Sigmoid colon (tissue), 7 donors: Measurements from ENCODE around the gene MYH10. TPM values are rescaled to one million over a fixed set of nuclear protein-coding genes. Genes with fewer than 3 reads are reported as not detected.

Source experiments
- DNase-seq: peaks from one replicate; pipeline ENCODE4 v3.0.0-alpha.2; 2019
- H3K27ac ChIP-seq, 4 donors: fragments of 200-600 bp; sonication (generic); one replicate each; pipeline ENCODE4 v1.5.1; 2016 to 2019; ENCODE audit warnings: mild to moderate bottlenecking in 1 of 4
- H3K27me3 ChIP-seq, 3 donors: fragments of 200-600 bp; sonication (generic); one replicate each; pipeline ENCODE4 v1.5.1; 2019; ENCODE audit warnings: mild to moderate bottlenecking in 1 of 3
- H3K36me3 ChIP-seq, 4 donors: fragments of 200-600 bp; sonication (generic); one replicate each; pipeline ENCODE4 v1.5.1; 2016 to 2019
- H3K4me1 ChIP-seq, 4 donors: fragments of 200-600 bp; sonication (generic); one replicate each; pipeline ENCODE4 v1.5.1; 2017 to 2019
- H3K4me3 ChIP-seq, 4 donors: fragments of 200-600 bp; sonication (generic); one replicate each; pipeline ENCODE4 v1.5.1; 2017 to 2019; ENCODE audit warnings: mild to moderate bottlenecking in 2 of 4, moderate library complexity in 1 of 4
- H3K9me3 ChIP-seq, 4 donors: fragments of 200-600 bp in 3 of 4; sonication (generic) in 3 of 4; one replicate each; pipeline versions ENCODE4 v1.5.1 to v1.6.1; 2013 to 2019
- CTCF ChIP-seq, 4 experiments: fragments of 450-650 bp in 3 of 4; fragments of 200-600 bp in 1 of 4; IDR thresholded peaks; one replicate each; pipeline ENCODE4 v1.5.1; 2016 to 2019; ENCODE audit warnings: antibody characterized with exemption in 4 of 4, mild to moderate bottlenecking in 3 of 4, moderate library complexity in 2 of 4
- EP300 ChIP-seq, 4 donors: sonication (generic); formaldehyde crosslinking; IDR thresholded peaks; one replicate each; pipeline ENCODE4 v1.6.1; 2017; ENCODE audit warnings: antibody characterized with exemption in 4 of 4
- POLR2A ChIP-seq, 2 donors: fragments of 450-650 bp; IDR thresholded peaks; one replicate each; pipeline ENCODE4 v1.6.1; 2016; ENCODE audit warnings: antibody characterized with exemption in 2 of 2, mild to moderate bottlenecking in 2 of 2, moderate library complexity in 2 of 2
- POLR2AphosphoS5 ChIP-seq, 4 donors: sonication (generic); formaldehyde crosslinking; IDR thresholded peaks; one replicate each; pipeline ENCODE4 v1.6.1; 2017; ENCODE audit warnings: antibody characterized with exemption in 4 of 4
- WGBS, 2 donors: extraction: QIAGEN DNeasy Blood & Tissue Kit; methylation state at CpG; one replicate each; pipeline ENCODE4 v1.1.7; 2013; 5-methylcytosine and 5-hydroxymethylcytosine counted together
- intact Hi-C: fragments of 100-400 bp; cut with DNase I; formaldehyde crosslinking; loops from one replicate; pipeline ENCODE4 v1.15.1; 2023
- polyA plus RNA-seq, 3 donors: library from polyadenylated mRNA; stranded (reverse); fragments of 200-250 nt; gene quantifications; one replicate each; pipeline ENCODE4 v1.2.3, GENCODE V29; 2013
- total RNA-seq, 4 donors: library from RNA; depleted of rRNA; stranded (reverse); fragments of >200 nt; gene quantifications; one replicate each; pipeline ENCODE4 v1.1.0, GENCODE V29; 2016
- donor health status: healthy with polysubstance abuse.
- donor health status: Bipolar disorder and iron deficiency.
- donor health status: healthy.

MYH10 gene
- total and polyA plus RNA-seq, 7 donors, result 0.92 to 34.6 (median 22.8) TPM

- Histone ChIP-seq H3K27ac (peak overlapping the region in 3 of 4 donors; percentile 1 to 65 (median 39)), H3K9me3 (no peaks in the 10 kb centered on the region), H3K4me1 (no peaks in the 10 kb centered on the region), H3K4me3 (no peak overlapping the region), H3K27me3 (no peaks in the 10 kb centered on the region), H3K36me3 (peaks cover 13 to 86% (median 23%) of the 10 kb centered on the region in 4 donors)
- intact Hi-C loops, result no loop called here
- peak; percentile 85 for DNase-seq
- 82 to 83% methylated on average over 4 of the region's 4 CpGs for WGBS, 2 donors
- TF ChIP-seq POLR2AphosphoS5 (IDR thresholded peaks at IDR 0.05), result peak in 1 of 4 donors; percentile 38
- no peak for TF ChIP-seq CTCF (IDR thresholded peaks at IDR 0.05)
Observed at GRCh38 chr17:8488901-8489300, 141.6 kb downstream of the MYH10 start.

- Histone ChIP-seq H3K36me3 (peaks cover 13 to 86% (median 24%) of the 10 kb centered on the region in 4 donors), H3K9me3 (no peaks in the 10 kb centered on the region), H3K27me3 (no peaks in the 10 kb centered on the region), H3K4me1 (no peaks in the 10 kb centered on the region), H3K27ac (peak overlapping the region in 3 of 4 donors; percentile 1 to 65 (median 39)), H3K4me3 (no peak overlapping the region)
- intact Hi-C loops, result no loop called here
- WGBS, 2 donors, result 95 to 98% methylated on average over 6 of the region's 6 CpGs
- TF ChIP-seq CTCF (IDR thresholded peaks at IDR 0.05) (no peak), POLR2AphosphoS5 (IDR thresholded peaks at IDR 0.05) (no peak), EP300 (IDR thresholded peaks at IDR 0.05) (no peak), POLR2A (IDR thresholded peaks at IDR 0.05) (no peak)
- DNase-seq, result no peak
Observed at GRCh38 chr17:8488491-8488890, 142.0 kb downstream of the MYH10 start.

- Histone ChIP-seq H3K27ac (no peak overlapping the region), H3K4me3 (no peak overlapping the region), H3K27me3 (no peaks in the 10 kb centered on the region), H3K36me3 (peaks cover 12 to 84% (median 26%) of the 10 kb centered on the region in 4 donors), H3K4me1 (no peaks in the 10 kb centered on the region), H3K9me3 (no peaks in the 10 kb centered on the region)
- no peak for DNase-seq
- WGBS, 2 donors, result 94 to 95% methylated on average over 5 of the region's 5 CpGs
- intact Hi-C loops, result no loop called here
- TF ChIP-seq POLR2AphosphoS5 (IDR thresholded peaks at IDR 0.05) (no peak), CTCF (IDR thresholded peaks at IDR 0.05) (no peak), EP300 (IDR thresholded peaks at IDR 0.05) (no peak), POLR2A (IDR thresholded peaks at IDR 0.05) (no peak)
Observed at GRCh38 chr17:8487743-8488142, 142.8 kb downstream of the MYH10 start.

- H3K9me3 ChIP-seq, result no peaks in the 10 kb centered on the region
- intact Hi-C loops, result no loop called here
- no peak for DNase-seq
- WGBS, 2 donors, result 87 to 92% methylated on average over 19 of the region's 19 CpGs
- H3K36me3 ChIP-seq, result peaks cover 10 to 84% (median 25%) of the 10 kb centered on the region in 4 donors
- TF ChIP-seq CTCF (IDR thresholded peaks at IDR 0.05) (no peak), EP300 (IDR thresholded peaks at IDR 0.05) (no peak), POLR2A (IDR thresholded peaks at IDR 0.05) (no peak), POLR2AphosphoS5 (IDR thresholded peaks at IDR 0.05) (no peak)
- no peak overlapping the region for H3K4me3 ChIP-seq
- no peaks in the 10 kb centered on the region for H3K27me3 ChIP-seq
- H3K27ac ChIP-seq, result no peak overlapping the region
- H3K4me1 ChIP-seq, result no peaks in the 10 kb centered on the region
Observed at GRCh38 chr17:8487130-8487645, 143.3 kb downstream of the MYH10 start.

GRCh38 chr17:8485491-8485890 lies 145.0 kb downstream of the MYH10 start:
- 88 to 95% methylated on average over 1 of the region's 1 CpG for WGBS, 2 donors
- TF ChIP-seq CTCF (IDR thresholded peaks at IDR 0.05), result no peak
- no peak for TF ChIP-seq POLR2A (IDR thresholded peaks at IDR 0.05)
- no peak for TF ChIP-seq POLR2AphosphoS5 (IDR thresholded peaks at IDR 0.05)
- TF ChIP-seq EP300 (IDR thresholded peaks at IDR 0.05), result no peak
- peaks cover 4 to 78% (median 18%) of the 10 kb centered on the region in 4 donors for H3K36me3 ChIP-seq
- no peak overlapping the region for H3K4me3 ChIP-seq
- H3K4me1 ChIP-seq, result peaks cover 0 to 2% (median 2%) of the 10 kb centered on the region in 4 donors
- no peak overlapping the region for H3K27ac ChIP-seq
- intact Hi-C loops, result no loop called here
- no peaks in the 10 kb centered on the region for H3K27me3 ChIP-seq
- no peaks in the 10 kb centered on the region for H3K9me3 ChIP-seq
- no peak for DNase-seq
